Effector CD4-positive, alpha-beta T cell (primary cell): ENCODE measurements around the gene LRRC70.

Source experiments
- DNase-seq: peaks from one replicate; pipeline ENCODE4 v3.0.0-alpha.2; 2020

The LRRC70 gene

GRCh38 chr5:62575489-62575888, 3.1 kb upstream of the LRRC70 start:
- DNase-seq = no peak

GRCh38 chr5:62576570-62577170, 1.9 kb upstream of the LRRC70 start:
- no peak for DNase-seq

GRCh38 chr5:62577488-62577887, 1.1 kb upstream of the LRRC70 start:
- no peak for DNase-seq

GRCh38 chr5:62579761-62580160, 1.1 kb downstream of the LRRC70 start:
- DNase-seq = no peak

GRCh38 chr5:62581836-62582597, 3.4 kb downstream of the LRRC70 start:
- DNase-seq = no peak

- no peak for DNase-seq
These were observed 5.8 kb downstream of the LRRC70 start for GRCh38 chr5:62584391-62584790.

- no peak for DNase-seq
These were observed 6.7 kb downstream of the LRRC70 start for GRCh38 chr5:62585306-62585705.

GRCh38 chr5:62585751-62586150, 7.1 kb downstream of the LRRC70 start:
- DNase-seq = no peak

GRCh38 chr5:62587737-62588136, 9.1 kb downstream of the LRRC70 start:
- DNase-seq = no peak

- DNase-seq = no peak
These were observed 10.0 kb downstream of the LRRC70 start for GRCh38 chr5:62588668-62589067.

GRCh38 chr5:62589504-62589903, 10.9 kb downstream of the LRRC70 start:
- DNase-seq = no peak

GRCh38 chr5:62590387-62590786, 11.8 kb downstream of the LRRC70 start:
- no peak for DNase-seq

- DNase-seq = no peak
These were observed 13.9 kb downstream of the LRRC70 start for GRCh38 chr5:62592558-62592957.

GRCh38 chr5:62593331-62593730, 14.7 kb downstream of the LRRC70 start:
- DNase-seq = no peak

- no peak for DNase-seq
These were observed 15.9 kb downstream of the LRRC70 start for GRCh38 chr5:62594364-62594984.

GRCh38 chr5:62596096-62596495, 17.5 kb downstream of the LRRC70 start:
- no peak for DNase-seq

- no peak for DNase-seq
These were observed 18.1 kb downstream of the LRRC70 start for GRCh38 chr5:62596691-62597090.

GRCh38 chr5:62597314-62597713, 18.7 kb downstream of the LRRC70 start:
- no peak for DNase-seq

GRCh38 chr5:62600560-62601252, 22.1 kb downstream of the LRRC70 start:
- no peak for DNase-seq

GRCh38 chr5:62603934-62604333, 25.3 kb downstream of the LRRC70 start:
- no peak for DNase-seq

GRCh38 chr5:62605638-62606037, 27.0 kb downstream of the LRRC70 start:
- no peak for DNase-seq

GRCh38 chr5:62606878-62607277, 28.3 kb downstream of the LRRC70 start:
- DNase-seq = no peak

- no peak for DNase-seq
These were observed 29.0 kb downstream of the LRRC70 start for GRCh38 chr5:62607615-62608014.
